OCI-LY1 (cell line): ENCODE data around the gene TP53RK.

Experiments
- H2AFZ ChIP-seq: fragments of 200-600 bp; sonication (generic), shearing (Covaris generic); 2 replicates; pipeline ENCODE4 v1.6.0; 2014; ENCODE audit warnings: antibody characterized with exemption, mild to moderate bottlenecking, low read length
- H3F3A ChIP-seq: fragments of 200-600 bp; sonication (generic), shearing (Covaris generic); 2 replicates; pipeline ENCODE4 v1.6.0; 2014; ENCODE audit warnings: mild to moderate bottlenecking, antibody characterized with exemption, low read length, moderate library complexity; ENCODE audit not compliant: insufficient read depth
- H3K27ac ChIP-seq: fragments of 200-600 bp; sonication (generic); 2 replicates; pipeline ENCODE4 v1.5.1; 2014; ENCODE audit warnings: low read length, mixed run types, mild to moderate bottlenecking, low read depth; ENCODE audit not compliant: poor library complexity, severe bottlenecking
- H3K27me3 ChIP-seq: fragments of 200-600 bp; sonication (generic); 2 replicates; pipeline ENCODE4 v1.6.0; 2014; ENCODE audit warnings: antibody characterized with exemption, mild to moderate bottlenecking, low read length, moderate library complexity; ENCODE audit not compliant: insufficient read depth
- H3K36me3 ChIP-seq: fragments of 200-600 bp; sonication (generic); 2 replicates; pipeline ENCODE4 v1.6.1; 2014; ENCODE audit warnings: mild to moderate bottlenecking, antibody characterized with exemption, low read length, moderate library complexity, mixed read lengths; ENCODE audit not compliant: insufficient read depth
- H3K4me1 ChIP-seq: fragments of 200-600 bp; sonication (generic); 2 replicates; pipeline ENCODE4 v1.5.1; 2014; ENCODE audit warnings: mild to moderate bottlenecking, low read length, moderate library complexity; ENCODE audit not compliant: insufficient read depth, severe bottlenecking
- H3K4me2 ChIP-seq: fragments of 200-600 bp; sonication (generic), shearing (Covaris generic); 2 replicates; pipeline ENCODE4 v1.6.1; 2014; ENCODE audit warnings: low read length
- H3K4me3 ChIP-seq: fragments of 200-600 bp; sonication (generic); 2 replicates; pipeline ENCODE4 v1.5.1; 2014; ENCODE audit warnings: low read length, low read depth, mild to moderate bottlenecking, mixed read lengths; ENCODE audit not compliant: poor library complexity, severe bottlenecking
- H3K79me2 ChIP-seq: fragments of 200-600 bp; shearing (Covaris generic); 2 replicates; pipeline ENCODE4 v1.6.1; 2016; ENCODE audit warnings: mixed run types, low read length, mixed read lengths; ENCODE audit not compliant: insufficient read depth
- H3K9ac ChIP-seq: fragments of 200-600 bp; sonication (generic), shearing (Covaris generic); 2 replicates; pipeline ENCODE4 v1.6.1; 2014; ENCODE audit warnings: mild to moderate bottlenecking, low read length, mixed read lengths
- H3K9me2 ChIP-seq: fragments of 200-600 bp; sonication (generic), shearing (Covaris generic); 2 replicates; pipeline ENCODE4 v1.6.1; 2014; ENCODE audit warnings: low read depth, mild to moderate bottlenecking, low read length, mixed read lengths
- H3K9me3 ChIP-seq: fragments of 200-600 bp; shearing (Covaris generic); 2 replicates; pipeline ENCODE4 v1.6.1; 2014; ENCODE audit warnings: low read length, mixed read lengths
- H4K20me1 ChIP-seq: fragments of 200-600 bp; sonication (generic), shearing (Covaris generic); 2 replicates; pipeline ENCODE4 v1.6.0; 2016; ENCODE audit warnings: mild to moderate bottlenecking, low read length; ENCODE audit not compliant: insufficient read depth
- EZH2 ChIP-seq: fragments of 200-600 bp; sonication (generic), shearing (Covaris generic); IDR thresholded peaks from 2 replicates; pipeline ENCODE4 v1.8.0; 2017; ENCODE audit warnings: borderline replicate concordance, mixed run types, mild to moderate bottlenecking, antibody characterized with exemption, low read length, moderate library complexity, mixed read lengths
- TF ChIP-seq, protein P1 (sequence below): fragments of 200-600 bp; sonication (generic), shearing (Covaris generic); IDR thresholded peaks from 2 replicates; pipeline ENCODE4 v1.5.1; 2017; ENCODE audit warnings: mild to moderate bottlenecking, antibody characterized with exemption, low read length, moderate library complexity, mixed read lengths

The TP53RK gene

DNA sequence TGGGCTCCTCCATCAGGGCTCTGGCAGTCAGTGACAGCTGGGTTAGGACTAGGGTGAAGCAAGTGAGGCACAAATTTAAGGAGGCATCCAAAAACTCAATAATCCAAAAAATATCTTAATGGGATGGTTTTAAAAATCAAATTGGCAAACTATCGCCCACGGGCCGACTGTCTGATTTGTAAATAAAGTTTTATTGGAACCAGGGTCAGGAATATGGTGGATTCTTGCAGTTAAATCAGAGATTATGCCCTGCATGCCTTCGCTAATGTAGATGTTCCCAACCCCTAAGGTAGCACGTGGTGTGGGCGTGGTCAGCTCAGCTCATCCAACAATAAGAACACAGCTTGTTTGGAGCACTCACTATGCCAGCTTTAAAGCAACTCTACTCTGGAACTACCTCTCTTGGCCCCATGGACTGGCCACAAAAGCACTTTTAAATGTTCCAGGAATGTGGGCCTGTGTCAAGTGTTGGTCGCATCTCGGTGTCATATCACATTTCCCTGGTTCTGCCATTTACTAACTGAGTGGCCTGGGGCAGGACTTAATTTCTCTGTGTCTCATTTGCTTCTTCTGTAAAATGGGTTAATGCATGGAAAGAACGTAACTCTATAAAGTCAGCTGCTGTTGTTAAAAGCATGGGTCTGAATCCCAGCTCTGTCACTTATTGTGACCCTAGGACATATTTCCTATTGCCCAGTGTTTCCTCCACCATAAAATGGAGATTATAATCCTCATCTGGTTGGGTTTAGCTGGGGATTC lies 7.0 kb downstream of the TP53RK start:
- Histone ChIP-seq H3K36me3 (peaks cover 34% of the 10 kb centered on the region), H3K27ac (peak overlapping the region; percentile 26), H3K9me2 (no peaks in the 10 kb centered on the region), H3K79me2 (peaks cover 19% of the 10 kb centered on the region), H3K4me1 (peaks cover 20% of the 10 kb centered on the region), H3K9ac (no peak overlapping the region), H3K4me2 (no peak overlapping the region), H4K20me1 (no peaks in the 10 kb centered on the region), H3K4me3 (no peak overlapping the region), H3K27me3 (no peaks in the 10 kb centered on the region), H2AFZ (no peak overlapping the region), H3K9me3 (no peaks in the 10 kb centered on the region), H3F3A (no peaks in the 10 kb centered on the region)
- TF ChIP-seq EZH2: no peak
- TF ChIP-seq, protein P1, sequence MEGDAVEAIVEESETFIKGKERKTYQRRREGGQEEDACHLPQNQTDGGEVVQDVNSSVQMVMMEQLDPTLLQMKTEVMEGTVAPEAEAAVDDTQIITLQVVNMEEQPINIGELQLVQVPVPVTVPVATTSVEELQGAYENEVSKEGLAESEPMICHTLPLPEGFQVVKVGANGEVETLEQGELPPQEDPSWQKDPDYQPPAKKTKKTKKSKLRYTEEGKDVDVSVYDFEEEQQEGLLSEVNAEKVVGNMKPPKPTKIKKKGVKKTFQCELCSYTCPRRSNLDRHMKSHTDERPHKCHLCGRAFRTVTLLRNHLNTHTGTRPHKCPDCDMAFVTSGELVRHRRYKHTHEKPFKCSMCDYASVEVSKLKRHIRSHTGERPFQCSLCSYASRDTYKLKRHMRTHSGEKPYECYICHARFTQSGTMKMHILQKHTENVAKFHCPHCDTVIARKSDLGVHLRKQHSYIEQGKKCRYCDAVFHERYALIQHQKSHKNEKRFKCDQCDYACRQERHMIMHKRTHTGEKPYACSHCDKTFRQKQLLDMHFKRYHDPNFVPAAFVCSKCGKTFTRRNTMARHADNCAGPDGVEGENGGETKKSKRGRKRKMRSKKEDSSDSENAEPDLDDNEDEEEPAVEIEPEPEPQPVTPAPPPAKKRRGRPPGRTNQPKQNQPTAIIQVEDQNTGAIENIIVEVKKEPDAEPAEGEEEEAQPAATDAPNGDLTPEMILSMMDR: no peak

DNA sequence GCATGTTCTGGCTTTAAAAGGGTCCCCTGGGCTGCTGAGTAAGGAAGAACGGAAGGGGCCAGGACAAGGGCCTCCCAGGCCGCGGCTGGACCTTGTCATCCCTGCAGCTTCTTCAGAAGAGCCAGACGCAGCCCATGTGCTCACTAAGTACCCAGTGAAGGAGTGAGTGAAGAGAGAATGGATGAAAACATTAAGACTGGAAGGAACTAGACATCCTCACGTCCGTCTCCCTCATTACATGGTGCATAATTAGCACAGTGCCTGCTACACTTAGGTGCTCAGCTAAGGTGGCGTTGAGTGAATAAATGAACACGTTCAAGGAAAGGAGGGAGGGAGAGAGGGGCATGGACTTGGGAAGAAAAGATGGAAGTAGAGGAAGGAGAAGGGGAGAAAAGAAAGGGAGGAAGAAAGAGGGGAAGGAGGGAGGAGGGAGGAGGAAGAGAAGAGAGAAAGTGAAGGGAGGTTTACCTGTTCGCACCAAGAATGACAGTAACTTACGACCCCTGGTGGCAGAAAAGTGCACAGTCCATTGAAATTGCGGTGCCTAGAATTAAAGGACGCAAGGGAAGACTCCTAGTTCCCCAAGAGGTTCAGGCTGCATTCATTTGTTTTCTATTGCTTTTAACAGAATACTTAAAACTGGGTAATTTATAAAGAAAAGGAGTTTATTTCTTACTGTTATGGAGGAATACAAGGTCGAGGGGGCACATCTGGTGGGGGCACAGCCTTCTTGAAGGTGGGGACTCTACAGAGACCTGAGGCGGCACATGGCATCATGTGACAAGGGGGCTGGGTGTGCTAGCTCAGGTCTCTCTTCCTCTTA lies 8.0 kb downstream of the TP53RK start:
- Histone ChIP-seq H3K27ac (no peak overlapping the region), H3K27me3 (no peaks in the 10 kb centered on the region), H3K9me2 (no peaks in the 10 kb centered on the region), H3K36me3 (peaks cover 24% of the 10 kb centered on the region), H3F3A (no peaks in the 10 kb centered on the region), H3K9ac (no peak overlapping the region), H3K79me2 (0 out of 2 replicates have a peak, but pooled peaks cover 10% of the 10 kb centered on the region), H2AFZ (no peak overlapping the region), H3K4me2 (no peak overlapping the region), H4K20me1 (no peaks in the 10 kb centered on the region), H3K4me3 (no peak overlapping the region), H3K9me3 (no peaks in the 10 kb centered on the region), H3K4me1 (peaks cover 17% of the 10 kb centered on the region)
- TF ChIP-seq, protein P1: peak; percentile 82
- TF ChIP-seq EZH2: no peak

DNA sequence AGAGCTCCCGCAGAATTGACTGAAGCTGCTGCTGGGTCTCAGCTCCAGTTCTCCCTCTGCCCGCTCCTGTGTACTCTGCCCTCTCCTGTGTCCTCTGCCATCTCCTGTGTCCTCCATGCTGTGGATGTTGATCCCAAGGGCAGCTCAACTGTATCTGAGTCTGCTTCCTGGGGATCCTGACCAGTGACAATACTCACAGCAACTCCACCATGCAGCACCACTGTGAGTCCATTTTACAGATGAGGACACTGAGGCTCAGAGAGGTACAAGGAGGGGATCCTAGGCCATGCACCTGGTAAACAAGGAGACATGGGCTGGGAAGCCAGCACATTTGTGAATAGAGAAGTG lies 8.6 kb downstream of the TP53RK start:
- H3K4me2 ChIP-seq: no peak overlapping the region
- no peaks in the 10 kb centered on the region for H3F3A ChIP-seq
- H3K36me3 ChIP-seq: peaks cover 18% of the 10 kb centered on the region
- no peaks in the 10 kb centered on the region for H4K20me1 ChIP-seq
- H3K4me3 ChIP-seq: no peak overlapping the region
- TF ChIP-seq, protein P1: no peak
- TF ChIP-seq EZH2: no peak
- H3K9ac ChIP-seq: no peak overlapping the region
- H3K9me3 ChIP-seq: no peaks in the 10 kb centered on the region
- no peak overlapping the region for H2AFZ ChIP-seq
- peaks cover 17% of the 10 kb centered on the region for H3K4me1 ChIP-seq
- 0 out of 2 replicates have a peak, but pooled peaks cover 4% of the 10 kb centered on the region for H3K79me2 ChIP-seq
- H3K9me2 ChIP-seq: no peaks in the 10 kb centered on the region
- H3K27ac ChIP-seq: no peak overlapping the region
- H3K27me3 ChIP-seq: no peaks in the 10 kb centered on the region
